GM12891 (cell line): ENCODE results near the gene EZH1.

ENCODE experiments used
- DNase-seq: peaks from one replicate; pipeline ENCODE4 v3.0.0; 2011; ENCODE audit warnings: low spot score; ENCODE audit not compliant: insufficient read length
- FAIRE-seq: peaks from 2 replicates; lab custom pipeline; 2011; peaks lifted over from hg19 to GRCh38; lab: Jason Lieb, UNC
- PAX5 ChIP-seq: IDR thresholded peaks from 2 replicates; pipeline ENCODE4 v1.6.1; 2011; ENCODE audit warnings: low read length, moderate library complexity, mild to moderate bottlenecking; ENCODE audit not compliant: insufficient read depth, severe bottlenecking
- POLR2A ChIP-seq: IDR thresholded peaks from 2 replicates; pipeline ENCODE4 v1.6.1; 2011; ENCODE audit warnings: low read depth, low read length, control low read depth
- POLR2AphosphoS5 ChIP-seq: IDR thresholded peaks from 2 replicates; pipeline ENCODE4 v1.6.1; 2011; ENCODE audit warnings: low read depth, low read length, control low read depth
- POU2F2 ChIP-seq: IDR thresholded peaks from 2 replicates; pipeline ENCODE4 v1.6.1; 2011; ENCODE audit warnings: low read depth, mild to moderate bottlenecking, control low read depth, low read length, moderate library complexity
- SPI1 ChIP-seq: IDR thresholded peaks from 2 replicates; pipeline ENCODE4 v1.6.1; 2011; ENCODE audit warnings: low read depth, low read length, control low read depth
- TAF1 ChIP-seq: IDR thresholded peaks from 2 replicates; pipeline ENCODE4 v1.6.1; 2011; ENCODE audit warnings: low read depth, low read length, control low read depth

The EZH1 gene

DNA sequence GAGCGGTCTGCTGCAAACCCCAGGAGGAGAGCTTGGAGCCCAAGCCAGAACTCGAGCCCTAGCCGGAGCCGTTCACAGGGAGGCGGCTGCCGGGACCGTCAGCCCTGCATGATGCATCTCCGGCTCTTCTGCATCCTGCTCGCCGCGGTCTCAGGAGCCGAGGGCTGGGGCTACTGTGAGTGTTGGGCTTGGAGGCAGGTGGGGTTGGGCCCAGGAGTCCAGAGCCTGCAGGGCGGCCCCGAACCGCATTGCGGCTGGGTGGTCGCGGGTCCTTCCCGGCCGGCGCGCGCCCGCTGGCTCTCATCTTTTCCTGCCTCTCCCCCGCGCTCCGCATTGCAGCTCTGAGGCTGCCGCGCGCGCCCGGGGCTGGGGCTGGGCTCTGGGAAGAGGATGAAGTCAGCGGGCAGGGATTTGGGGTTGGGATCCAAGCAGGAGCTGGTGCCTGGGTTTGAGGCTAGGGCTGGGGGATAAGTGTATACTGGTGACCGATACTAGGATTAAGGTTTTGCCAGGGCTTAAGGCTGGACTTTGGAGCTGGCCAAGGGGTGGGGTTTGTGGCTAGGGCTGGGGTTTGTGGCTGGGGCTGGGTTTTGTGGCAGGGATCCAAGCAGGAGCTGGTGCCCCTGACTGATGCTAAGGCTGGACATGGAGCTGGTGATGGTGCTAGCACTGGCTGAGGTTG lies 62.0 kb downstream of the EZH1 start:
- DNase-seq (no peak), FAIRE-seq (peak; percentile 20)
- no peak for TF ChIP-seq PAX5
- TF ChIP-seq SPI1 = no peak
- no peak for TF ChIP-seq POLR2A

DNA sequence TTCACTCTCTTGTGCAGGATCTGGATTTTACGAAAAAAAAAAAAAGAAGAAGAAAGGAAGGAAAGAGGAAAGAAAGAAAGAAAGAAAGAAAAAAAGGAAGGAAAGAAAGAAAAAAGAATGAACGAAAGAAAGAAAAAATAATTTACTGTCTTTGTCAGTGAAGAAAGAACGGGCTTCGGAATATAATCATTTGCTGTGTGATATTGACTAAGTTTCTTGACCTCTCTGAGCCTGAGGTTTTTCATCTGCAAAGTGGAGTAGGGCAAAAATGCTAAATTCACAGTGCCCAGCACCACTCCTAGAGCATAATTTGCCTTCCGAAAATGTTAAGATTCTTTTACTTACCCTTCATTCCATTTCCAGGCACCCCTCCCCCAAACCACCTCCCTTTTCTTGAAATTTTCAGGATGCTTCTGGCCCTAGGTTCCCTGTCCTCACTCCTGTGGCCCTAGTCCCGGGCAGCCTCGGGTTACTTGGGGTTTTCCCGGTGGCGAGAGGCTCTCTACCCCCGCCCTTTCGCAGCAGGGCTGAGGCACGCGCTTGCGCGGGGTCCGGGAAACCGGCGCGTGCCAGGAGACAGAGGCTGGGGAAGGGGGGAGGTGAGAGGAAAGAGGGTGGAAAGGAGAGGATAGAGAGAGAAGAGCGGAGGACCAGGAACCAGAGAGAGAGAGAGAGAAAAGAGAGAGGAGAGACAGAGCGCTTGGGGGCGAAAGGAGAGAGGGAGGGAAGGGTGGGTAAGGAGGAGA lies 62.7 kb downstream of the EZH1 start, which contains the start of gene CNTNAP1:
TSS of gene CNTNAP1 (plus strand) at position 556 of the 746 bp plus-strand sequence. CDS start 299 bp downstream, outside the sequence.
- peak; percentile 72 for FAIRE-seq

DNA sequence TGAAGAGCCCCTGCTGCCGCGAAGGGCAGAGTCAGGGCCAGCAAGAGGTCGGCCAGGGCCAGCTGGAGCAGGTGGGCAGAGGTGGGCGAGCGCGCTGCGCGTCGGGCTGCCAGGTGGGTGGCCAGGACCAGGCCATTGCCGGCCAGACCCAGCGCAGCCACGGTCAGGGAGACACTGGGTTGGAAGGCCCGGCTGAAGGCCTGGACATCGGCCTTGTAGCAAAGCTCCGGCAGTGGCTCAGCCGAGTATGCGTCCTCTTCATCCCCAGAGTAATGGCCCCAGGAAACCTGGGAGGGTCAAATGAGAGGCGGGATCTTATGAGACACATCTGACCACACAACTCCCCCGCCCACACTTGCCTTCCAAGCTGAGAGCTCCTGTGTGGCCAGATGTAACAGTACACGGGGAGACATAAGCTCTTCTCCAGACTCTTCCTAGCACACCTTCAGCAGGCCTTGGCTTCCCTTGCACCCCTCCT lies 64.5 kb downstream of the EZH1 start:
- DNase-seq (no peak), FAIRE-seq (peak; percentile 83)
- TF ChIP-seq SPI1 (no peak), POU2F2 (no peak), POLR2A (peak; percentile 27; the same call in 1 of the 2 replicates)

More for the DNA sequence above, 62.7 kb downstream of the EZH1 start, which contains the start of gene CNTNAP1:
- no peak for DNase-seq
- TF ChIP-seq TAF1 = no peak
- no peak for TF ChIP-seq POLR2A
- TF ChIP-seq POLR2AphosphoS5 = no peak
- TF ChIP-seq PAX5 = no peak
- TF ChIP-seq POU2F2 = no peak
- no peak for TF ChIP-seq SPI1

DNA sequence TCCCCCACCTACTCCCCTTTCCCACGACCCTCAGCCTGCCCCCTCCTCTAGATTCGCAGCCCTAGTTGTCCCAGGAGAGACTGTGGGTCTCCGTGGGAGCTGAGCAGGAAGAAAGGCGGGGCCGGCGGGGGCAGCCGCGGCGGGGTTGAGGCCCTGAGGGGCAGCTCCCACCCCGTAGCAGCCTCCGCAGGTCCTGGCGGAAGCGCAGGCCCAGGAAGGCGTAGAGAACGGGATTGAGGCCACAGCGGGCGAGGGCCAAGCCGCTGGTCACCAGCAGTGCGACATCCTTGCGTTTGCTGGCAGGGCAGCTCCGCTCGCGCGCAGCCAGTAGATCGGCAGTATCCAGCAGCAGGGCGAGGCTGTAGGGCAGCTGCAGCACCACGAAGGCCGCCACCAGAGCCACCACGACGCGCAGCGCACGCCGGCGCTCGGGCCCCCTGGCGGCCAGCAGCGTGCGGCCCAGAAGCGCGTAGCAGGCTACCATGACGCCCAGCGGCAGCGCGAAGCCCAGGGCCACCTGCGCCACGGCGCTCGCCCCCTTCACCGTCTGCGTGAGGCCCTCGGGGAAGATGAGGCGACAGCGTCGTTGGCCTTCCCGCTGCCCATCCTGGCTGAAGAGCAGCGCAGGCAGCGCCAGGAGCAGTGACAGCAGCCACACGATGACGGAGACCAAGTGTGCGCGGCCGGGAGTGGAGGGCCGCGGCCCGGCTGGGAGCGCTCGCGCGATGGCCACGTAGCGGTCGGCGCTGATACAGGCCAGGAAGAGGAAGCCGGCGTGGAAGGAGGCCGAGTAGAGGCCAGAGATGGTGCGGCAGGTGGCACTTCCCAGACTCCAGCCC lies 65.1 kb downstream of the EZH1 start:
- FAIRE-seq = peak; percentile 98
- no peak for TF ChIP-seq PAX5
- no peak; the same call in 1 of the 2 replicates for TF ChIP-seq TAF1
- TF ChIP-seq POLR2AphosphoS5 = no peak; the same call in 1 of the 2 replicates
- TF ChIP-seq POLR2A = 0 out of 2 replicates have a peak, but pooled peaks have one; percentile 26
- TF ChIP-seq SPI1 = no peak
- peak; percentile 34; the same call in 1 of the 2 replicates for TF ChIP-seq POU2F2
- DNase-seq = no peak

DNA sequence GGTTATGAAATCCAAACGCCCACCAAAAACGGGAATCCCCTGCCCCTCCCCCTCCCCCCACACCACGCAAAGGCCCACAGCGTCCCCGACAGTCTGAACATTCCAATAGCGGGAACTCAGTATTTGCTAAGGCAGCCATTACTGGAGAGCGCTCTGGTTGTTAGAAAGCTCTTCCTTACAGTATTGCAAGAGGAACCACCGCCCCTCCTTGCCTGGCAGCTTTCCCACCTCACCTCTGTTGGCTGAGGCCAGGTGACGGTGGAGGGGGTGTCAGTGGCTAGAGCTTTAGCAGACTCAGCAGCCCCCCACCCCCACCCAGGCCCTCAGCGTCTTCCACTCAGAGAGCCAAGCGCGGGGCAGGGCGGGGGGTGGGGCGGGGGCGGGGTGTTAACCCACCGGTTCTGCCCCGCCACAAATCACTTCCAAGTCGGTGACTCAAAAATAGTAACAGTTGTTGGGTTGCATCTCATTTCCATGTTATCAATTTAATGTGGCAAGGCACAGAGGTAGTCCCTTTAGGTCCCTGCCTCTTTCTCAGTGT lies 65.8 kb downstream of the EZH1 start:
- DNase-seq (no peak), FAIRE-seq (no peak)
- no peak for TF ChIP-seq POLR2AphosphoS5
- no peak for TF ChIP-seq POLR2A
- no peak for TF ChIP-seq SPI1
- no peak for TF ChIP-seq TAF1
- no peak for TF ChIP-seq PAX5
- TF ChIP-seq POU2F2 = no peak

DNA sequence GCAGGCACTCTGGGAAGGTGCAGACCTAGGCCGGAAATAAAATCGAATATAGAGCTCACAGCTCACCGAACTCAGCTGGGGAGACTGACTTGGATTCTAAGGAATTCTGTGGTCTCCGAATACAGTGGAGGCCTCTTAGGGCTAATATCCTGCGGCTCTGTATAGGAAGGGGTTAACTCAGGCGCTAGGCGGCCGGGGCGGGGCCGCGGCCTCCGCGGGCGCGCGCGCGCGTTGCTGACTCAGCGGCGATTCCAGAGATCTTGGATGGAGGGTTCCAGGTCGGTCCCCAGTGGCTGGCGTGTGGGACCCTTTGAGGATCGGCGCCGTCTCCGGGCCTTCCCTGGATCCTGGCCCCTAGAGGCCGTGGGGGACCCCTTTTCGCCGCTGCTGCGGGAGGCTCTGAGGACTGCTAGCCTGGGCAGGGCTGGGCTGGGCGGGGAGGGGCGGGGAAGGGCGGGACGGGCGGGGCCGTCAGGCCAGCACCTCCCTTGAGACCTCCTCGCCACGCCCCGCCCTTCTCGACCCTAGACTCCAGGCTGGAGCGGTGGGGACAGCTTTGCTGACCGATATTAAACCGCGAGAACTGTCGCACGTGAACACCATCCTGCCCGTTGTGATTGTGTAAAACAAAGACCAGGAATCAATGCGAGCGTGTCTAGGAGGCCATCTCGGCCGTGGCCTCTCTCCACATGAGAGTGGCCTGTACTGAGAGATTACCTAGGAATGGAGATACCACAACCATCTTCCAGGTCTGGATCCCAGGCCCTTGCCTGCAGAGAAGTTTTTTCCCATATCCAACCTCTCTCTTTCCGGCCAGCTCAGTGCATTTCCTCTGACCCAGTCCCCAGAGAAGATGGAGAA lies 66.7 kb downstream of the EZH1 start:
- DNase-seq (peak; percentile 76), FAIRE-seq (peak; percentile 92)
- peak; percentile 61 for TF ChIP-seq POLR2A
- TF ChIP-seq POLR2AphosphoS5 = peak; percentile 44; the same call in 1 of the 2 replicates
- no peak for TF ChIP-seq PAX5
- TF ChIP-seq SPI1 = no peak

DNA sequence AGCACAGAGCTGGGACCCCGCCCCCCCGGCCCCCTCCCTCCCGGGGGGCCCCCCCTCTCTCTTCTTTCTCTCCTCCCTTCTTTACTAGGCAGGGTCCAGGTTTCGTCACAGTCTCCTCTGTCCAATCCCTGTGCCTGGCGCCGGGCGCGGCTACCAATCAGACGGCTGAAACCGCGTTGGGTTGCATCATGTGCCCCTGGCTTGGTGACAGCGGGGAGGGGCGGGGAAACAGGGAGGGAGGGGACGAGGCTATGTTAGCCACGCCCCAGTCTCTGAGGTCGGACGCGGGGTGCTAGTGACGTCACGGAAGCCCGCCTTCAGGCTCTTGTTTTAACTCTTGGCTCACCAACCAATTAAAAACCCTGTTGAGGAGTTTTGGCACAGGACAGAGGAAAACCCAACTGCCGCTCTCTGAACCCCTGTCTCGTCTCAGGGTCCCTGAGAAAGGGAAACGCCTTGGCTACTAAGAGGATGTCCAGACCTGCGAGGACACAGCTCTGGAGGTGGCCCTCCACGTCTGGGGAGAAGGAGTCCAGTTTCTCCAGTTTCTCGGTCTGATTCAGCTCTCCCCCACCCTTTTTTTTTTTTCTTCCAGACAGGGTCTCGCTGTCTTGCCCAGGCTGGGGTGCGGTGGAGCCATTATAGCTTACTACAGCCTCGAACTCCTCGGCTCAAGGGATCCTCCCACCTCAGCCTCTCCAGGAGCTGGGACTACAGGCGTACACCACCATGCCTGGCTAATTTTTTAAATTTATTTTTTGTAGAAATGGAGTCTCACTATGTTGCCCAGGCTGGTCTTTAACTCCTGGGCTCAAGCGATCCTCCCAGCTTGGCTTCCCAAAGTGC lies 67.6 kb downstream of the EZH1 start:
- TF ChIP-seq POLR2A = no peak
- no peak for TF ChIP-seq TAF1
- no peak for TF ChIP-seq POLR2AphosphoS5
- no peak for TF ChIP-seq PAX5
- TF ChIP-seq SPI1 = no peak
- TF ChIP-seq POU2F2 = no peak
- FAIRE-seq (peak; percentile 99), DNase-seq (peak; percentile 97)
